Spleen (tissue), 11 donors: ENCODE results near the gene WNT9A. TPM values are rescaled to one million over a fixed set of nuclear protein-coding genes. Genes with fewer than 3 reads are reported as not detected.

Experiments
- DNase-seq: peaks from one replicate; pipeline ENCODE4 v3.0.0-alpha.2; 2020
- H3K27ac ChIP-seq, 8 donors: fragments of 200-600 bp; sonication (generic) in 7 of 8; 1 replicate in 4 of 8; 2 replicates in 4 of 8; pipeline versions ENCODE4 v1.5.0 to v1.8.0; 2016 to 2021; ENCODE audit warnings: inconsistent platforms in 4 of 8, mild to moderate bottlenecking in 4 of 8, moderate library complexity in 1 of 8
- H3K27me3 ChIP-seq, 7 donors: fragments of 200-600 bp; sonication (generic) in 6 of 7; replicated peaks in 1 of 7; 1 replicate in 4 of 7; 2 replicates in 3 of 7; pipeline versions ENCODE4 v1.5.0 to v1.8.0; 2016 to 2021; ENCODE audit warnings: inconsistent platforms in 3 of 7, mild to moderate bottlenecking in 1 of 7
- H3K36me3 ChIP-seq, 6 donors: fragments of 200-600 bp; sonication (generic) in 5 of 6; 1 replicate in 4 of 6; 2 replicates in 2 of 6; pipeline versions ENCODE4 v1.5.0 to v1.8.0; 2016 to 2021; ENCODE audit warnings: inconsistent platforms in 2 of 6
- H3K4me1 ChIP-seq, 6 donors: fragments of 200-600 bp; sonication (generic) in 5 of 6; 1 replicate in 3 of 6; 2 replicates in 3 of 6; pipeline versions ENCODE4 v1.5.0 to v1.8.0; 2016 to 2021; ENCODE audit warnings: inconsistent platforms in 3 of 6
- H3K4me3 ChIP-seq, 8 donors: fragments of 200-600 bp; sonication (generic) in 7 of 8; 1 replicate in 4 of 8; 2 replicates in 4 of 8; pipeline versions ENCODE4 v1.5.0 to v1.8.0; 2016 to 2021; ENCODE audit warnings: inconsistent platforms in 4 of 8, mild to moderate bottlenecking in 4 of 8, moderate library complexity in 2 of 8
- H3K9me3 ChIP-seq, 8 donors: fragments of 200-600 bp; sonication (generic) in 7 of 8; 1 replicate in 4 of 8; 2 replicates in 4 of 8; pipeline versions ENCODE4 v1.5.0 to v1.8.0; 2016 to 2021; ENCODE audit warnings: inconsistent platforms in 4 of 8
- CTCF ChIP-seq, 11 experiments: fragments of 200-600 bp in 7 of 11; fragments of 450-650 bp in 4 of 11; sonication (generic) in 4 of 11; IDR thresholded peaks in 8 of 11; conservative IDR thresholded peaks in 3 of 11; 1 replicate in 7 of 11; 2 replicates in 4 of 11; pipeline versions ENCODE4 v1.4.0 to v1.8.0; 2016 to 2021; ENCODE audit warnings: antibody characterized with exemption in 11 of 11, inconsistent platforms in 4 of 11, mild to moderate bottlenecking in 1 of 11
- POLR2A ChIP-seq, 3 donors: fragments of 450-650 bp; IDR thresholded peaks; one replicate each; pipeline ENCODE4 v1.5.1; 2017; ENCODE audit warnings: antibody characterized with exemption in 3 of 3, mild to moderate bottlenecking in 1 of 3
- POLR2AphosphoS5 ChIP-seq, 3 donors: sonication (generic); formaldehyde crosslinking; IDR thresholded peaks; one replicate each; pipeline ENCODE4 v1.5.1; 2017; ENCODE audit warnings: antibody characterized with exemption in 3 of 3
- whole genome bisulfite sequencing, 5 donors: extraction: QIAGEN DNeasy Blood & Tissue Kit in 3 of 5; methylation state at CpG; one replicate each; pipeline versions ENCODE4 v1.1.5 to v1.1.7; 2013 to 2018; 5-methylcytosine and 5-hydroxymethylcytosine counted together
- intact Hi-C: fragments of 100-400 bp; cut with DNase I; formaldehyde crosslinking; loops from one replicate; pipeline ENCODE4 v1.15.0; 2023; ENCODE audit warnings: low total_unique reads
- polyA plus RNA-seq, 3 donors: library from polyadenylated mRNA; stranded (reverse); fragments of 200-250 nt; gene quantifications; one replicate each; pipeline ENCODE4 v1.2.1, GENCODE V29; 2013
- total RNA-seq, 7 donors: library from RNA; depleted of rRNA in 3 of 7; stranded (reverse); fragments of >200 nt in 3 of 7; fragmentation: NEBNext Ultra II Directional in 4 of 7; extraction: Animal tissue kit (Norgen Biotek cat#: 25700) in 4 of 7; gene quantifications; one replicate each; pipeline versions ENCODE4 v1.1.0 to v1.2.1, GENCODE V29; 2016 to 2021
- donor health status: healthy with polysubstance abuse.
- donor health status: DM: no; HTN: no; CAD: no; lungs with moderate emphysema.
- donor health status: DM: no; HTN: no; CAD: no.
- donor health status: Bipolar disorder and iron deficiency.
- donor health status: healthy.
- donor health status: DM: no; HTN: no; CAD: no.
- donor health status: DM: yes; HTN: yes; CAD: no.

Gene WNT9A
- total and polyA plus RNA-seq, 10 donors, result 0.08 to 3.6 (median 0.77) TPM

GRCh38 chr1:227937838-227938145, 9.9 kb downstream of the WNT9A start:
- no peaks in the 10 kb centered on the region for H3K36me3 ChIP-seq
- WGBS, 5 donors, result 69 to 87% (median 79%) methylated on average over 5 to 7 of the region's 7 CpGs
- DNase-seq, result peak; percentile 58
- intact Hi-C loops, result no loop called here
- H3K4me1 ChIP-seq, result peaks cover 0 to 25% (median 11%) of the 10 kb centered on the region in 6 donors
- H3K4me3 ChIP-seq, result no peak overlapping the region
- TF ChIP-seq POLR2A (IDR thresholded peaks at IDR 0.05) (no peak), CTCF (IDR thresholded peaks at IDR 0.05 in 8 of 11, conservative IDR thresholded peaks at IDR 0.05 in 3 of 11) (no peak), POLR2AphosphoS5 (IDR thresholded peaks at IDR 0.05) (no peak)
- H3K27ac ChIP-seq, result no peak overlapping the region
- H3K27me3 ChIP-seq, result peaks cover 0 to 5% (median 0%) of the 10 kb centered on the region in 7 donors
- no peaks in the 10 kb centered on the region for H3K9me3 ChIP-seq

- peaks cover 0 to 3% (median 0%) of the 10 kb centered on the region in 7 donors for H3K27me3 ChIP-seq
- H3K4me3 ChIP-seq, result no peak overlapping the region
- H3K27ac ChIP-seq, result no peak overlapping the region
- intact Hi-C loops, result no loop called here
- peaks cover 0 to 24% (median 10%) of the 10 kb centered on the region in 6 donors for H3K4me1 ChIP-seq
- H3K9me3 ChIP-seq, result no peaks in the 10 kb centered on the region
- WGBS, 5 donors, result 53 to 69% (median 63%) methylated on average over 20 of the region's 20 CpGs
- no peaks in the 10 kb centered on the region for H3K36me3 ChIP-seq
- peak; percentile 56 for DNase-seq
- TF ChIP-seq CTCF (IDR thresholded peaks at IDR 0.05 in 8 of 11, conservative IDR thresholded peaks at IDR 0.05 in 3 of 11) (no peak), POLR2A (IDR thresholded peaks at IDR 0.05) (no peak), POLR2AphosphoS5 (IDR thresholded peaks at IDR 0.05) (no peak)
Measured at GRCh38 chr1:227937031-227937837, 10.5 kb downstream of the WNT9A start.

- intact Hi-C loops, result no loop called here
- Histone ChIP-seq H3K27me3 (no peaks in the 10 kb centered on the region), H3K4me3 (no peak overlapping the region), H3K4me1 (peaks cover 0 to 15% (median 6%) of the 10 kb centered on the region in 6 donors), H3K9me3 (no peaks in the 10 kb centered on the region), H3K36me3 (no peaks in the 10 kb centered on the region), H3K27ac (no peak overlapping the region)
- no peak for DNase-seq
- 90 to 93% (median 91%) methylated on average over 7 of the region's 7 CpGs for WGBS, 5 donors
- no peak for TF ChIP-seq CTCF (IDR thresholded peaks at IDR 0.05 in 8 of 11, conservative IDR thresholded peaks at IDR 0.05 in 3 of 11)
- TF ChIP-seq POLR2AphosphoS5 (IDR thresholded peaks at IDR 0.05), result no peak
- no peak for TF ChIP-seq POLR2A (IDR thresholded peaks at IDR 0.05)
Measured at GRCh38 chr1:227935826-227936225, 11.9 kb downstream of the WNT9A start.

DNA sequence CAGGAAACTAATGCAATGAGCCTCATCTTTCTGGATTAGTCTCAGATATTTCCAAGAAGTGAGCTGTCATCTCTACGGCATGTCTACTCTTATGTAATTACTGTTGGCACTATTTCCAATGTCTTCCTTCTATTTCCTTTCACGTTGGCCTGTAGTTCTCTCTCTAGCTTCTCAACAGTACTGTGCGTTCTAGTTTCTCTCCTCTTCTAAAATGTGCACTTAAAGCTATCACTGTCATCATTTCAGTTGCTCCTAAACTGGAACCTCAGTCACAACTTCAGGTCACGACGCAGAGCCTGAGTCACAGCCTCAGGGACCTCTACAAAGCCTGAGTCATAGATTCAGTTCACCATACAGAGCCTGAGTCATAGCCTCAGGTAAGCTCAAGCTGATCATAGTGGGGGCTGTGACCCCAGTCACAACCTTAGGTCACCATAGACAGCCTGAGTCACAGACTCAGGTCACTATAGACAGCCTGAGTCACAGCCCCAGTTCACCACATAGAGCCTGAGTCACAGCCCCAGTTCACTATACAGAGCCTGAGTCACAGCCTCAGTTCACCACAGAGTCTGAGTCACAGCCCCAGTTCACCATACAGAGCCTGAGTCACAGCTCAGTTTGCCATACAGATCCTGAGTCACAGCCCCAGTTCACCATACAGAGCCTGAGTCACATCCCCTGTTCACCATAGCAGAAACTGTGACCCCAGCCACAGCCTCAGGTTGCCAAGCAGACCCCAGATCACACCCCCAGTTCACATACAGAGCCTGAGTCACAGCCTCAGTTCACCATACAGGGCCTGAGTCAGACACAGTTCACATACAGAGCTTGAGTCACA, 13.0 kb downstream of the WNT9A start:
- Histone ChIP-seq H3K9me3 (no peaks in the 10 kb centered on the region), H3K4me3 (no peak overlapping the region), H3K27ac (peak overlapping the region in 7 of 8 donors; percentile 16 to 65 (median 51)), H3K4me1 (peaks cover 0 to 15% (median 4%) of the 10 kb centered on the region in 6 donors), H3K36me3 (no peaks in the 10 kb centered on the region), H3K27me3 (no peaks in the 10 kb centered on the region)
- TF ChIP-seq POLR2AphosphoS5 (IDR thresholded peaks at IDR 0.05) (peak in 1 of 3 donors; percentile 26), CTCF (IDR thresholded peaks at IDR 0.05 in 8 of 11, conservative IDR thresholded peaks at IDR 0.05 in 3 of 11) (no peak)
- WGBS, 5 donors, result 41 to 62% (median 51%) methylated on average over 5 of the region's 5 CpGs
- no peak for DNase-seq
- intact Hi-C loops, result no loop called here
